Stimulated activated CD8-positive, alpha-beta memory T cell treated with anti-CD3 and anti-CD28 coated beads, Interleukin-7, amount 100 ng/mL, for 4 hours (primary cell): Measurements from ENCODE around the gene FAM47E.

Source experiments
- DNase-seq, 2 donors: peaks; one replicate each; pipeline ENCODE4 v3.0.0-alpha.2; 2020; ENCODE audit warnings: low read depth in 2 of 2

The FAM47E gene, protein sequence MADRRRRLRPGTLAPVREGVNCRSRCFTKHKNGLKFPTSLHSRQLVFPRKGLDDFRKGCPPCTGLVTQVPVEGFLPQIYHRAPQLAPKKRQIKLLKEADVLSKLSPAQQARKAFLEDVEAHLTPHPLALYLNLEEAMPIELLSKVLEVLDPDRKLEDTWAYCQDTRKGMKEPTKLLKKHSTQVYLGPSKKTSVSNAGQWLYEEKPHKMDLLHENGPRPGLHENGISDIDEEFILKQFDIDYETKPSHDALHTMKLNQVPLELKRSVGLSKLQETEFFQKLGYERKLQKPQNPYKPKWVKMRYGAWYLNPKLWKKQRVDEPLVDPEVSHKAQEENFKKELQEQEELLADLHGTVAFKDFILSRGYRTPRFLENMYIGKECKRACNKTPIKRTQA

DNA sequence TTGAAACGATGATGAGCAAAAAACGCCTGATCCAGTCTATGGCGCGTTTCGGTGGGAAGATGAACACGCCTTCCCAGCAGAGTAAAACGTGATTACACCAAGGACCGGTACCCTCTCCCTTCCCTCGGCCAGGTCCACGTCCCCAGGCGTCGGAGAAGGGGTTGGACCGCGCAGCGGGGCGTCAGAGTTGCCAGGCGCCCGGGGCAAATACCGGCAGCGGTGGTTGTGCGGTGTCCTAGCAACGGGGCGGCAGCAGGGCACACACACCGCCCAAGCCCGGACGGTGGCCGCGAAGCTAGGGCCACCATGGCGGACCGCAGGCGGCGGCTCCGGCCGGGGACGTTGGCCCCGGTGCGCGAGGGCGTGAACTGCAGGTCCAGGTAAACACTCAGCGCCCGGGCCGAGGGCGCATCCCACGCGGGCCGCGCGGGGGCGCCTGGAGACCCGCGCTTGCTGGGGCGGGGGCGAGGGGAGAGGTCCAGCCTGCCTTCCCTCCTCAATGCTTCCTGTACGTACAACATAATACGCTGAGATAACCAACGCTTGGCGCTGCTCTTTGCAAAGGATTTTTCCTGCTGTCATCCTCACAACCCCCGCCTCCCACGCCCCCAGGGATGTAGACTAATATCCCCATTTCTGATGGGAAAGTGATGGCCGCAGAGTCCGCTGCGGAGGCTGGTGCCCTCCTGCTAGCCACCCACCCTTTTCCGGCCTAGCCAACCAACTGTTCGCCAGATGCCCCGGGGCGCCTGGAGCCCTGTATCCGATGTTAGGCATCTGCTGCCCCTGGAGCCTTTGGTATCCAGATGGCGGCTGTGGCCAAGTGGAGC is at the start of gene FAM47E:
FAM47E (plus strand) TSS at position 281 of the 830 bp plus-strand sequence; CDS start at position 307, 26 bp downstream.
- DNase-seq, result peak in 1 of 2 donors; percentile 15

- no peak for DNase-seq
Measured at GRCh38 chr4:76203541-76203940, 48.0 kb upstream of the FAM47E start.

DNA sequence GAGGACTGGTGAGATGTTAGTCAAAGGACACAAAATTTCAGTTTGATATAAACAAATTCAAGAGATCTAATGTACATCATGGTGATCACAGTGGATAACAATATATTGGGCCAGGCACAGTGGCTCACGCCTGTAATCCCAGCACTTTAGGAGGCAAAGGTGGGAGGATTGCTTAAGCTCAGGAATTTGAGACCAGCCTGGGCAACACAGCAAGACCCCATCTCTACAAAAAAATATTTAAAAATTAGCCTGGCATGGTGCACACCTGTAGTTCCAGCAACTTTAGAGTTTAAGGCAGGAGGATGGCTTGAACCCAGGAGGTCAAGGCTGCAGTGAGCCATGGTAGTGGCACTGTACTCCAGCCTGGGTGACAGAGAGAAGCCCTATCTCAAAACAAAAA is 46.6 kb upstream of the FAM47E start:
- DNase-seq, result no peak

GRCh38 chr4:76205476-76205875 is 46.0 kb upstream of the FAM47E start:
- no peak for DNase-seq

GRCh38 chr4:76206222-76206942 is 45.1 kb upstream of the FAM47E start:
- no peak for DNase-seq

DNA sequence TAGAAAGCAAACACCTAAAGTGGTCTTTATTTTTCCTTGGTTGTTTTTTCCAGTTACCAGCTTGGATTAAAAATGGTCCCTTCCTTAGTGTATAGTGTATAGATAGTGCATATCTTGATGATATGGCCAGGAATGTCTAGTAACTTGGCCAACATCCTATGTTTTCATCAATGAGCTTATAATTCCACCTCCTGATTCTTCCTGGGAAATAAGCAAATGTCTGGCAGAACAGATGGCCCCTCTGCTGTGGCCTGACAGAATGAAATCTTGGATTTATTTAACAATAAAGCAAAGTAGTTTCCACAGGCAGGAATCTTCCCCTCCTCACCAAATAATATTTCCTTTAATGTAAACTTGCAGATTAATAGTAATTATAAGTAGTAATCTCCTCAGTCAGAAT is 44.0 kb upstream of the FAM47E start:
- DNase-seq, result no peak

DNA sequence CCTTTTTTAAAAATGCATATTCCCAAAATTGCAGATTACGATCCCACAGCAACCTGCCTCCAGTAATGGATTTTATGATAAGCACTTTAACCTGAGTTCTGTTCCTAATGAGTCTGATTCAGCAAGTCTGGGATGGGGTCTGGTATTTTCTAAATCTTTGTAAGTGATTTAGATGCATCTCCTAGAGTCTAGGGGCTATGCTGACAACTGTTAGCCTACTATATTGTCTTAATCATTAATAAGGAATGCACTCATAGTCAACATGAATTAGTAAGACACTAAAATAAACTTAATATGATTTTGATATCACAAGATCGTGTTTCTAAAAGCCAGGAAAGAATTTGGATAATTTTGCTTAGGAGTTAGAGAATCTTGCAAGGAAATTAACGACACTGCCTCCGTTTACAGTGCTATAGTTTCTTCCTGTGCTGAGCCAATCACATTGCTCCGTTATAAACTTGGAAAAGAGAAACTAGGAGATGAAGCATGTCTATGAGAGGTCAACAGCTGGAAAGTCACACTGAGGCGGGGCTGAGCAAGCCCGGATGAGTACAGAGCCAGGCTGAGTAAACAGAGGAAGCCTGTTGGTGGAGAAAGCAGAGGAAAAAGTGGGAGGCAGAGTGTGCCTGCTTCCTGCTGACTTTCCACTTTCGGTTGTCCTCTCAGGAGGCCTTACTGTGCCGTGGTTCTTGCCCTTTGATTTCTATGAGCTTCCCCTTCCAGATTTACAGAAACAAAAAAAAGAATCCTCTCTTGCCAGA is 43.3 kb upstream of the FAM47E start:
- no peak for DNase-seq

GRCh38 chr4:76209881-76210280 is 41.6 kb upstream of the FAM47E start:
- no peak for DNase-seq

- DNase-seq, result no peak
Measured at GRCh38 chr4:76210452-76210851, 41.1 kb upstream of the FAM47E start.

DNA sequence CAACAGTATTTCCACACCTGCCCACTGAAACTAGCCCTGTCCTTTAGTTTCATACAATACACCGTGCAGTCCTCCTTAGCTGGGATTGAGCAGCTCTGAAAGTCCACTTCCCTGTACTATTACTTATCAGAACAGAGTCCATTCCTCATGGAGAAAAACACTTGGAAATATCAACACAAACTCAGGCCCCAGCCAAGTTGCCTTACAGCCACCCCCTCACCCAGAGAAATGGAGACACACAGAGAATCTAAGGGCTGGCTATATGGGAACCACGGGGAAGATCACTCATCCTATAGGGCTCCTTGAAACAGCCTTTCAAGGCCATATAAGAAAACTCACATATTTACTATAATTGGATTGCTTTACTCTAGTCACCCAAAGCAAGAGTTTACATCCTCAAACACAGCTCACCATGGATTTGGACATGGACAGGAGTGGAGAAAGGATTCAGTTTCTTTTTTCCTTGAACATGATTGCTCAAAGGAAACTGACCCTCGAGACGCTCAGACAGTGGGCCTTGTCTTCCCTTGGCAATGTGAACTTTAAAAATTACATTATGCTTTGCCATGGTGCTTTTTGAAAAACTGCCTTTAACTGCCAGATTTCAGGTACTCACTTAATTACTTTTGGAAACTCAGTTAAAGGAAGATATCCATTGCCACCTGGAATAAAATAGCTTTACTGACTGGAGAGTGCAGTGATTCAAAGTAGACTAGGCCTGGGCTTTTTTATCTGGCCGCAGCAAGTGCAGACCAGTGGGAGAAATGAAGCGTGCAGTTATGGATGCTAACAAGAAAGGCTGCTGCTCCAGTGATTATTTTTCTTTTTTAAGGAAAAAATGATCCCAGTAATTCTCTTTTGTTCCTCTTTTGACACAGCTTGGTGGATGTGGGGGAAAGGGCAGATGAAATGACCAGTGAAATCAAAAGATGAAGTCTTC is 39.5 kb upstream of the FAM47E start:
- DNase-seq, result no peak

DNA sequence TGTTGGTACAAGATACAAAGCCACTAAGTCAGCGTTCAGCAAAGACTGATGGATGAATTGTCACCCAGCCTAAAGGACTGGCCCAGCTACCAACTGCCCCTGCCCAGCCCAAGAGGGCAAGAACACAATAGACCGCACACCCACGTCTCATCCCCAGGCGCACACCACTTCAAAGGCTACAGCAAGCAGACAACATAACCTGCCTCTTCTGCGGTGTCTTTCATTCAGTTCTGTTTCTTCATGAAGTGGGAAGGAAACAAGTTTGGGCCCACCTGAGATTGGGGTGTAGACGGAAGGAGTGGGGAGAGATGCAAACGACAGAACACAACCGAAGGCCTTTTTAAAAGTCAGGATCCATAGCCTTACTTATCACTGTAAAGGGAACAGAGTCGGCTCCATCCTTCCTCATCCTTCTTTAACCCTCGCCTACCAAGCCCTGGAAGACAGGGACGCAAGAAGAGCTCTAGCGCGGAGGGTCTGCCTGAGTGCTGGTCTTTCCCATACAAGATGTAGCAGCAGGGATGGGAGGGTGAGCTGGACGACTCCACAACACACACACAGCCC is 38.6 kb upstream of the FAM47E start:
- peak; percentile 5 to 6 for DNase-seq

GRCh38 chr4:76213415-76214176 is 37.9 kb upstream of the FAM47E start, which contains the start of gene SCARB2:
TSS of gene SCARB2 (minus strand) at chr4:76213824. CDS start at chr4:76213543, 281 bp downstream.
- peak; percentile 26 to 66 for DNase-seq

DNA sequence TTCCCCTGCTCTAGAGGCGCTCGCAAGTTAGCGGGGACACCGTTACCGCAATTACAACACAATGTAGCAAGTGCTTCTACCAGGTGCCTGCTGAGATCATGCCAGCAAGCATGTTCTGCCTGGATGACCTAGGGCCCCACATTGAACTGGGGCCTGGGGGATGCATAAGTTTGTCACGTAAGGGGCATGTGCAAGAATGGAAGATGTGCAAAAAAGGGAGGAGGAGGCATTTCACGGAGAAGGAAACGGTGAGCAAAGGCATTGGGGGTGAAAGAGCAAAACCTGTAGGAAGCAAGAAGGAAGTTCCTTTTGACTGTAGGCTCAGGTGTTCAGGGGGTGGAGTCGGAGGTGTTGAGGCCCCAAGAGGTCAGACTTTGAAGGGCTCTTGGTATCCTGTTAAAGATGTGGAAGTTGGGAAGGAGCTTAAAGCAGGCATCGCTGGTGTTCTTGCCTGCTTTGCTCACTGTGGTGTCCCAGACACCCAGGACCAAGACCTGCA is 37.3 kb upstream of the FAM47E start:
- no peak for DNase-seq

DNA sequence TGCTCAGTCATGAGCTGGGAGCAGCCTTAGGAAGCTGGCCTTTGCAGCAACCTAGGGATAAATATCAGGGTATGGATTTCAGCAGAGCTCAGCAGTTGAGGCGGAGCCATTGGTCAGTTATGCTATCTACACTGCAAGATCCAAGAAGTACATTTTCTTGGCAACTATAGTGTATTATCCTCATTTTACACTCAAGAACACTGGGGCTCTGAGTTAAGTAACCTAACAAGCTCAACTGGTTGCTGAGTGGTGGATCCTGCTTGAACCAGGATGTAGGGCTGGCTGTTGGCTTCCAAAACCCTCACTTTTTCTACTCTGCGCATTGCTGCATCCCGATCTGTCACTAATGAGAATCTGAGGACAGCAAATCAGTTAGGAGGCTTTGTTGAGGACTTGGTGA is 36.4 kb upstream of the FAM47E start:
- DNase-seq, result no peak

- no peak for DNase-seq
Measured at GRCh38 chr4:76216524-76216923, 35.0 kb upstream of the FAM47E start.

- no peak for DNase-seq
Measured at GRCh38 chr4:76216975-76217814, 34.3 kb upstream of the FAM47E start.

- DNase-seq, result no peak
Measured at GRCh38 chr4:76219299-76220055, 32.0 kb upstream of the FAM47E start.
